IMR-90 (cell line): ENCODE data around the gene PTGDR. TPM values are rescaled to one million over a fixed set of nuclear protein-coding genes. Genes with fewer than 3 reads are reported as not detected.

Experiments used
- ATAC-seq: fragments of 200-7000 bp; cut with Tn5 transposase; 2 replicates; pipeline ENCODE4 v1.9.1; 2020; ENCODE audit warnings: low read depth, mild to moderate bottlenecking, moderate library complexity
- BruUV-seq: library from RNA; stranded (reverse); fragments of 400-500 nt; replicated peaks from 2 replicates; lab custom pipeline; 2021; lab: Mats Ljungman, UMichigan
- CTCF ChIA-PET: fragments of 300-600 bp; formaldehyde crosslinking; extraction: SDS; loops from one replicate; lab custom pipeline; 2021; ENCODE audit warnings: antibody characterized with exemption; lab: Yijun Ruan, JAX
- POLR2A ChIA-PET: fragments of 300-600 bp; sonication (Branson Sonifier 250); formaldehyde crosslinking; loops from one replicate; lab custom pipeline; 2022; ENCODE audit warnings: antibody characterized with exemption; ENCODE audit not compliant: unreplicated experiment; lab: Charles Lee
- DNase-seq: peaks from one replicate; pipeline ENCODE4 v3.0.0; 2013
- H2AFZ ChIP-seq: replicated peaks from 2 replicates; pipeline ENCODE3; 2013; ENCODE audit warnings: low read length, mild to moderate bottlenecking; ENCODE audit not compliant: poor library complexity
- H2AK5ac ChIP-seq: 2 replicates; pipeline ENCODE4 v1.6.1; 2013; ENCODE audit warnings: low read depth, low read length, inconsistent platforms
- H2AK9ac ChIP-seq: replicated peaks from 2 replicates; pipeline ENCODE3; 2013; ENCODE audit warnings: mild to moderate bottlenecking, low read depth, low read length, moderate library complexity; ENCODE audit not compliant: poor library complexity
- H2BK120ac ChIP-seq: 2 replicates; pipeline ENCODE4 v1.6.1; 2013; ENCODE audit warnings: low read depth, low read length, inconsistent platforms
- H2BK15ac ChIP-seq: 3 replicates; pipeline ENCODE4 v1.6.1; 2013; ENCODE audit warnings: low read depth, low read length, inconsistent platforms
- H2BK20ac ChIP-seq: 2 replicates; pipeline ENCODE4 v1.6.1; 2013; ENCODE audit warnings: low read depth, mild to moderate bottlenecking, inconsistent platforms, low read length, moderate library complexity
- H2BK5ac ChIP-seq: 2 replicates; pipeline ENCODE4 v1.6.1; 2013; ENCODE audit warnings: mild to moderate bottlenecking, low read depth, low read length, inconsistent platforms; ENCODE audit not compliant: poor library complexity, severe bottlenecking
- H3K14ac ChIP-seq: replicated peaks from 2 replicates; pipeline ENCODE4 v1.6.1; 2013; ENCODE audit warnings: low read depth, low read length, inconsistent platforms
- H3K18ac ChIP-seq: 2 replicates; pipeline ENCODE4 v1.6.1; 2013; ENCODE audit warnings: low read depth, low read length, control low read depth
- H3K23ac ChIP-seq: 2 replicates; pipeline ENCODE4 v1.6.1; 2013; ENCODE audit warnings: low read depth, low read length, inconsistent platforms
- H3K27ac ChIP-seq: 2 replicates; pipeline ENCODE4 v1.5.1; 2013; ENCODE audit warnings: mild to moderate bottlenecking, control low read depth, low read length; ENCODE audit not compliant: insufficient read depth
- H3K27me3 ChIP-seq: 2 replicates; pipeline ENCODE4 v1.6.1; 2013; ENCODE audit warnings: low read length; ENCODE audit not compliant: control insufficient read depth, insufficient read depth
- H3K36me3 ChIP-seq: 2 replicates; pipeline ENCODE4 v1.6.1; 2013; ENCODE audit warnings: low read length, mixed read lengths; ENCODE audit not compliant: control insufficient read depth, insufficient read depth
- H3K4ac ChIP-seq: 2 replicates; pipeline ENCODE4 v1.6.1; 2013; ENCODE audit warnings: low read depth, low read length, inconsistent platforms
- H3K4me1 ChIP-seq: 2 replicates; pipeline ENCODE4 v1.6.1; 2013; ENCODE audit warnings: low read length, mixed read lengths; ENCODE audit not compliant: control insufficient read depth, insufficient read depth
- H3K4me2 ChIP-seq: 2 replicates; pipeline ENCODE4 v1.6.1; 2013; ENCODE audit warnings: low read depth, mild to moderate bottlenecking, control low read depth, low read length, moderate library complexity
- H3K4me3 ChIP-seq: 2 replicates; pipeline ENCODE4 v1.5.1; 2013; ENCODE audit warnings: low read depth, mild to moderate bottlenecking, control low read depth, low read length, moderate library complexity; ENCODE audit not compliant: insufficient read depth
- H3K56ac ChIP-seq: 2 replicates; pipeline ENCODE4 v1.6.1; 2013; ENCODE audit warnings: low read length, inconsistent platforms; ENCODE audit not compliant: insufficient read depth; ENCODE audit errors: extremely low read depth
- H3K79me1 ChIP-seq, 2 experiments: 2 replicates each; pipeline ENCODE4 v1.6.1; 2013; ENCODE audit warnings: low read length in 2 of 2, inconsistent platforms in 1 of 2, low read depth in 1 of 2
- H3K9ac ChIP-seq: 2 replicates; pipeline ENCODE4 v1.6.1; 2013; ENCODE audit warnings: low read depth, low read length, control low read depth
- H3K9me1 ChIP-seq: 2 replicates; pipeline ENCODE4 v1.6.1; 2013; ENCODE audit warnings: low read length, inconsistent platforms; ENCODE audit not compliant: insufficient read depth
- H3K9me3 ChIP-seq: 2 replicates; pipeline ENCODE4 v1.6.1; 2013; ENCODE audit warnings: low read length; ENCODE audit not compliant: control insufficient read depth, insufficient read depth
- H4K20me1 ChIP-seq: 2 replicates; pipeline ENCODE4 v1.6.1; 2013; ENCODE audit warnings: low read length, inconsistent platforms; ENCODE audit not compliant: insufficient read depth
- H4K5ac ChIP-seq: 2 replicates; pipeline ENCODE4 v1.6.1; 2013; ENCODE audit warnings: mild to moderate bottlenecking, low read depth, low read length, control low read depth
- H4K8ac ChIP-seq, 2 experiments: 2 replicates each; pipeline ENCODE4 v1.6.1; 2013; ENCODE audit warnings: low read depth in 2 of 2, low read length in 2 of 2, control low read depth in 1 of 2, inconsistent platforms in 1 of 2
- H4K91ac ChIP-seq: 2 replicates; pipeline ENCODE4 v1.6.1; 2013; ENCODE audit warnings: low read depth, low read length, inconsistent platforms; ENCODE audit not compliant: insufficient read depth
- CEBPB ChIP-seq: IDR thresholded peaks from 2 replicates; pipeline ENCODE4 v1.6.1; 2012; ENCODE audit warnings: low read depth, low read length, improper control_type of control experiment
- RFX5 ChIP-seq: IDR thresholded peaks from 2 replicates; pipeline ENCODE4 v1.8.0; 2012; ENCODE audit warnings: low read depth, mild to moderate bottlenecking, low read length, moderate library complexity
- SMC3 ChIP-seq: fragments of 150-350 bp; IDR thresholded peaks from 2 replicates; pipeline ENCODE4 v1.6.1; 2016; ENCODE audit warnings: low read depth, mild to moderate bottlenecking, antibody characterized with exemption, low read length, moderate library complexity
- WGBS, 2 experiments: methylation state at CpG; one replicate each; pipeline versions ENCODE4 v1.1.5 to v1.1.7; 2013; ENCODE audit warnings: missing lambda C conversion rate in 2 of 2; ENCODE audit not compliant: insufficient read length in 1 of 2; ENCODE audit errors: extremely low coverage in 2 of 2; 5-methylcytosine and 5-hydroxymethylcytosine counted together
- dilution Hi-C: fragments of 300-500 bp; cut with HindIII; formaldehyde crosslinking; loops from one replicate; pipeline ENCODE4 v1.14.3; 2018; ENCODE audit warnings: low sequenced_read_pairs; ENCODE audit not compliant: unreplicated experiment
- in situ Hi-C: fragments of 300-500 bp; cut with MboI; formaldehyde crosslinking; loops from 3 replicates; pipeline ENCODE4 v1.14.3; 2019; ENCODE audit warnings: low sequenced_read_pairs, inconsistent platforms, mixed read lengths
- intact Hi-C: fragments of 100-400 bp; cut with micrococcal nuclease; formaldehyde crosslinking; loops from 2 replicates; pipeline ENCODE4 v1.10.0; 2022
- polyA plus RNA-seq, 3 experiments: library from polyadenylated mRNA; depleted of rRNA; stranded (reverse); fragments of >200 nt; gene quantifications; 2 replicates each; pipeline ENCODE4 v1.2.3, GENCODE V29; 2012; ENCODE audit warnings: low replicate concordance in 1 of 3
- total RNA-seq: library from RNA; depleted of rRNA; stranded (reverse); fragments of >200 nt; gene quantifications from 2 replicates; pipeline ENCODE4 v1.2.3, GENCODE V29; 2012
- TF ChIP-seq, protein P1 (sequence below): fragments of 150-350 bp; IDR thresholded peaks from 2 replicates; pipeline ENCODE4 v1.6.1; 2016; ENCODE audit warnings: low read depth, mild to moderate bottlenecking, low read length, moderate library complexity, borderline replicate concordance

Gene PTGDR
- total and polyA plus RNA-seq, 2 of the 4 experiments (the other 2 are of a cell fraction) = not detected

DNA sequence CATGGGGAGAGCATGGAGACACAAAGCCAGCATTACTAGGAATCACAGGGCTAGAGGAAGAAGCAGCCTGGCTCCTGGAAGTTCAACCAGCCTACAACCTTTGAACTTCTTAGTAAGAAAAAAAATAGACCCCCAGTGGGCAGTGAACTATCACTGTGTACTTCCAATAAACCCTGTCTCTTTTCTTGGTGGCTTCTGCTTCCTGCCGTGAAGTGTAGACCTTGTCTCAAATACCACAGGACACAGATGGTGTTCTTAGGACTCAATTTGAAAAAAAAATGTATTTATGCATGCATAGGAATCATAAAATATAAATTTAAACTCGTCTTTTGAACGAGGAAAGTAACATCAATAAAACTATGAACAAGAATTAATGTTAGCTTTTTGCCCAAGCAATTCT is 43.0 kb downstream of the PTGDR start:
- Histone ChIP-seq H3K9ac (no peak overlapping the region), H3K27me3 (no peaks in the 10 kb centered on the region), H2BK20ac (no peak overlapping the region), H2AFZ (no peak overlapping the region), H3K4me3 (no peak overlapping the region), H3K4ac (no peak overlapping the region), H4K91ac (no peak overlapping the region), H3K4me2 (no peak overlapping the region), H3K79me1 (peaks cover 15 to 48% of the 10 kb centered on the region in 2 experiments; a peak in 3 of 4 replicates), H3K36me3 (no peaks in the 10 kb centered on the region), H4K20me1 (peaks cover 2% of the 10 kb centered on the region), H2BK5ac (no peak overlapping the region), H3K56ac (no peak overlapping the region), H2AK9ac (no peak overlapping the region), H4K8ac (no peak overlapping the region), H3K27ac (no peak overlapping the region), H3K9me3 (no peaks in the 10 kb centered on the region), H3K4me1 (peaks cover 8% of the 10 kb centered on the region), H3K9me1 (peaks cover 4% of the 10 kb centered on the region; the same call in 1 of the 2 replicates), H4K5ac (no peak overlapping the region), H2BK120ac (no peak overlapping the region), H2BK15ac (no peak overlapping the region), H3K14ac (no peak overlapping the region), H3K23ac (no peak overlapping the region), H3K18ac (no peak overlapping the region), H2AK5ac (no peak overlapping the region)
- no CpG with 5 or more reads among the region's 3 CpGs for WGBS, 2 experiments
- in situ Hi-C loops = loop anchor here (25.0 kb wide), 1 partner anchor 377 kb away; the partner anchor contains the start of gene ERO1A
- DNase-seq (no peak), ATAC-seq (no peak)
- TF ChIP-seq RFX5 (no peak), SMC3 (no peak), CEBPB (no peak)
- TF ChIP-seq, protein P1, sequence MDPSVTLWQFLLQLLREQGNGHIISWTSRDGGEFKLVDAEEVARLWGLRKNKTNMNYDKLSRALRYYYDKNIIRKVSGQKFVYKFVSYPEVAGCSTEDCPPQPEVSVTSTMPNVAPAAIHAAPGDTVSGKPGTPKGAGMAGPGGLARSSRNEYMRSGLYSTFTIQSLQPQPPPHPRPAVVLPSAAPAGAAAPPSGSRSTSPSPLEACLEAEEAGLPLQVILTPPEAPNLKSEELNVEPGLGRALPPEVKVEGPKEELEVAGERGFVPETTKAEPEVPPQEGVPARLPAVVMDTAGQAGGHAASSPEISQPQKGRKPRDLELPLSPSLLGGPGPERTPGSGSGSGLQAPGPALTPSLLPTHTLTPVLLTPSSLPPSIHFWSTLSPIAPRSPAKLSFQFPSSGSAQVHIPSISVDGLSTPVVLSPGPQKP = no peak
- dilution Hi-C loops = no loop called here
- ChIA-PET POLR2A (no interaction called here), CTCF (no interaction called here)
- BruUV-seq = no TSS peak
- intact Hi-C loops = loop anchor here (5.0 kb wide), 1 partner anchor 382 kb away; no protein-coding TSS in a partner anchor
